Duodenal mucosa (tissue), 2 donors: ENCODE data around the gene NPHP4.

ENCODE experiments used
- H3K27ac ChIP-seq: one replicate; pipeline ENCODE4 v1.7.0; 2013; ENCODE audit warnings: low read depth, low read length
- H3K27me3 ChIP-seq, 2 donors: one replicate each; pipeline ENCODE4 v1.7.0; 2013; ENCODE audit warnings: low read length in 2 of 2, control low read depth in 1 of 2; ENCODE audit not compliant: insufficient read depth in 2 of 2, control insufficient read depth in 1 of 2
- H3K36me3 ChIP-seq, 2 donors: one replicate each; pipeline ENCODE4 v1.7.0; 2013; ENCODE audit warnings: low read length in 2 of 2, control low read depth in 1 of 2; ENCODE audit not compliant: insufficient read depth in 2 of 2, control insufficient read depth in 1 of 2
- H3K4me1 ChIP-seq, 2 donors: one replicate each; pipeline ENCODE4 v1.7.0; 2013; ENCODE audit warnings: low read length in 2 of 2, control low read depth in 1 of 2; ENCODE audit not compliant: insufficient read depth in 2 of 2, control insufficient read depth in 1 of 2
- H3K4me3 ChIP-seq, 2 donors: one replicate each; pipeline ENCODE4 v1.7.0; 2013; ENCODE audit warnings: low read length in 2 of 2, low read depth in 1 of 2
- H3K9ac ChIP-seq, 2 donors: one replicate each; pipeline ENCODE4 v1.7.0; 2013; ENCODE audit warnings: low read length in 2 of 2, low read depth in 1 of 2
- H3K9me3 ChIP-seq, 2 donors: one replicate each; pipeline ENCODE4 v1.7.0; 2013; ENCODE audit warnings: low read length in 2 of 2, control low read depth in 1 of 2; ENCODE audit not compliant: control insufficient read depth in 1 of 2

The NPHP4 gene

GRCh38 chr1:5979536-5980313 lies 12.5 kb downstream of the NPHP4 start:
- Histone ChIP-seq H3K27me3 (no peaks in the 10 kb centered on the region), H3K9ac (no peak overlapping the region), H3K36me3 (peaks cover 5 to 15% of the 10 kb centered on the region in 2 donors)

GRCh38 chr1:5978452-5978851 lies 13.8 kb downstream of the NPHP4 start:
- Histone ChIP-seq H3K4me1 (peaks cover 6 to 7% of the 10 kb centered on the region in 2 donors), H3K4me3 (no peak overlapping the region), H3K36me3 (peaks cover 2 to 11% of the 10 kb centered on the region in 2 donors), H3K9ac (no peak overlapping the region), H3K9me3 (no peaks in the 10 kb centered on the region), H3K27me3 (no peaks in the 10 kb centered on the region), H3K27ac (no peak overlapping the region)

More at GRCh38 chr1:5979536-5980313, 12.5 kb downstream of the NPHP4 start:
- Histone ChIP-seq H3K4me3 (no peak overlapping the region), H3K4me1 (peaks cover 4 to 5% of the 10 kb centered on the region in 2 donors), H3K9me3 (no peaks in the 10 kb centered on the region), H3K27ac (no peak overlapping the region)

GRCh38 chr1:5977494-5978444 lies 14.5 kb downstream of the NPHP4 start:
- Histone ChIP-seq H3K36me3 (peaks cover 0 to 8% of the 10 kb centered on the region in 2 donors), H3K27me3 (no peaks in the 10 kb centered on the region), H3K9me3 (no peaks in the 10 kb centered on the region), H3K4me3 (no peak overlapping the region), H3K4me1 (peaks cover 6 to 7% of the 10 kb centered on the region in 2 donors), H3K27ac (no peak overlapping the region), H3K9ac (no peak overlapping the region)

GRCh38 chr1:5976726-5977493 lies 15.3 kb downstream of the NPHP4 start:
- Histone ChIP-seq H3K27me3 (no peaks in the 10 kb centered on the region), H3K4me3 (no peak overlapping the region), H3K9ac (no peak overlapping the region), H3K9me3 (no peaks in the 10 kb centered on the region), H3K27ac (no peak overlapping the region), H3K4me1 (peaks cover 6 to 7% of the 10 kb centered on the region in 2 donors), H3K36me3 (peaks cover 0 to 8% of the 10 kb centered on the region in 2 donors)

GRCh38 chr1:5976231-5976630 lies 16.0 kb downstream of the NPHP4 start:
- Histone ChIP-seq H3K27me3 (no peaks in the 10 kb centered on the region), H3K9ac (no peak overlapping the region), H3K9me3 (no peaks in the 10 kb centered on the region), H3K36me3 (peaks cover 0 to 8% of the 10 kb centered on the region in 2 donors), H3K4me1 (peaks cover 9 to 12% of the 10 kb centered on the region in 2 donors), H3K4me3 (no peak overlapping the region), H3K27ac (no peak overlapping the region)

GRCh38 chr1:5975133-5975880 lies 16.9 kb downstream of the NPHP4 start:
- Histone ChIP-seq H3K36me3 (peaks cover 0 to 8% of the 10 kb centered on the region in 2 donors), H3K9ac (no peak overlapping the region), H3K4me3 (no peak overlapping the region), H3K4me1 (peaks cover 14 to 17% of the 10 kb centered on the region in 2 donors), H3K9me3 (no peaks in the 10 kb centered on the region), H3K27ac (no peak overlapping the region), H3K27me3 (no peaks in the 10 kb centered on the region)

GRCh38 chr1:5974631-5975030 lies 17.6 kb downstream of the NPHP4 start:
- no peak overlapping the region for H3K4me3 ChIP-seq
- no peaks in the 10 kb centered on the region for H3K27me3 ChIP-seq
- peaks cover 0 to 8% of the 10 kb centered on the region in 2 donors for H3K36me3 ChIP-seq
- H3K9ac ChIP-seq = no peak overlapping the region
- H3K9me3 ChIP-seq = no peaks in the 10 kb centered on the region
- H3K4me1 ChIP-seq = peaks cover 14 to 17% of the 10 kb centered on the region in 2 donors
- no peak overlapping the region for H3K27ac ChIP-seq

- no peak overlapping the region for H3K9ac ChIP-seq
- H3K27me3 ChIP-seq = no peaks in the 10 kb centered on the region
- no peak overlapping the region for H3K27ac ChIP-seq
- H3K9me3 ChIP-seq = no peaks in the 10 kb centered on the region
- H3K4me3 ChIP-seq = no peak overlapping the region
- H3K36me3 ChIP-seq = peaks cover 0 to 8% of the 10 kb centered on the region in 2 donors
- peaks cover 14 to 17% of the 10 kb centered on the region in 2 donors for H3K4me1 ChIP-seq
Measured at GRCh38 chr1:5973771-5974170, 18.5 kb downstream of the NPHP4 start.

- H3K36me3 ChIP-seq = peaks cover 0 to 12% of the 10 kb centered on the region in 2 donors
- H3K27ac ChIP-seq = no peak overlapping the region
- no peak overlapping the region for H3K9ac ChIP-seq
- H3K9me3 ChIP-seq = no peaks in the 10 kb centered on the region
- no peak overlapping the region for H3K4me3 ChIP-seq
- H3K27me3 ChIP-seq = no peaks in the 10 kb centered on the region
- H3K4me1 ChIP-seq = peaks cover 14 to 17% of the 10 kb centered on the region in 2 donors
Measured at GRCh38 chr1:5972198-5972520, 20.1 kb downstream of the NPHP4 start.
